Measurements from ENCODE around the gene TRIM67.

The TRIM67 gene

DNA sequence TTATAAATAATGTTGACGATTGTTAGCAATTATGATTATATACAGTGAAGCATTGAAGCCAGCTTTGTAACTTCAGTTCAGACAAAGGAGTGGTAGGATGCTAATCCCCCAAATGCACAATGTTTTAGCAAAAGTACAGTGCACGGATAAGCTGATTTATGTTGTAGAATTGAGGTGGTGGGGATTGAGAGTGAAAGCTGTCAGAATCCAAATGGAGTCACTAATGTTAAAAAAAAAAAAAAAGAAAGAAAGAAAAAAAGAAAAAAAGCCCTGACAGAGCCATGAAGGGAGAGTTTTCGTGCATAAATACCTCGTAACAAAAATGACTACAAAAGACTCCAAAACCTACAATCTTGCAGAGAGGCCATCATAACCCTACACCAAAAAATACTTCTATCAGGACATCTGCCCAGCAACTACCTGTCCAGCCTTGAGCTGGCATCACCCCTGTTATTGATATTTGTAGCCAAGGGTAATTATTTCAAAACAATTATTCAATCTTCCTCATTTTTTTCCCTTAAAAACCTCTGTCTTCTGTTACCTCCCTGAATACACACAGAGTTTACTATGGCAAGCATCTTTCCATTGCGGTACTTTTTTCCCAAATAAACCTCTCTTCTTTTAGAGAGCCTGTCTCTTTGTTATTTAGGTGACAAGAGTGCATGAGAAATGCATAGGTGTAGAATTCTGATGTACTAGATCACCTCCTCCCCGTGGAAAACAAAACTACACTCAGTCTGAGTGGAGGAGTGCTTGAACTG, 2.5 kb upstream of the TRIM67 start:
- Histone ChIP-seq H3K9me3 (ENCODE audit: control insufficient read depth in 1 of 2, low read length in 2 of 2) (no peaks in the 10 kb centered on the region), H3K27ac (ENCODE audit: low read length) (no peak overlapping the region), H3K4me3 (ENCODE audit: low read depth in 1 of 2, low read length in 2 of 2) (no peak overlapping the region), H3K36me3 (ENCODE audit: control insufficient read depth in 1 of 2, insufficient read depth in 2 of 2, low read length in 2 of 2) (no peaks in the 10 kb centered on the region), H3K27me3 (ENCODE audit: low read depth, low read length) (peaks cover 29% of the 10 kb centered on the region), H3K4me1 (ENCODE audit: control insufficient read depth in 1 of 2, insufficient read depth in 2 of 2, low read length in 2 of 2) (peaks cover 0 to 32% of the 10 kb centered on the region in 2 donors)

- H3K27ac ChIP-seq (ENCODE audit: low read length) = no peak overlapping the region
- no peaks in the 10 kb centered on the region for H3K36me3 ChIP-seq (ENCODE audit: control insufficient read depth in 1 of 2, insufficient read depth in 2 of 2, low read length in 2 of 2)
- no peak overlapping the region for H3K4me3 ChIP-seq (ENCODE audit: low read depth in 1 of 2, low read length in 2 of 2)
- peaks cover 31% of the 10 kb centered on the region for H3K27me3 ChIP-seq (ENCODE audit: low read depth, low read length)
- no peaks in the 10 kb centered on the region for H3K9me3 ChIP-seq (ENCODE audit: control insufficient read depth in 1 of 2, low read length in 2 of 2)
- H3K4me1 ChIP-seq (ENCODE audit: control insufficient read depth in 1 of 2, insufficient read depth in 2 of 2, low read length in 2 of 2) = peaks cover 0 to 32% of the 10 kb centered on the region in 2 donors
These were observed 1.7 kb upstream of the TRIM67 start for GRCh38 chr1:231159963-231160761.

GRCh38 chr1:231160895-231161666, 777 bp upstream of the TRIM67 start:
- no peaks in the 10 kb centered on the region for H3K36me3 ChIP-seq (ENCODE audit: control insufficient read depth in 1 of 2, insufficient read depth in 2 of 2, low read length in 2 of 2)
- peaks cover 0 to 32% of the 10 kb centered on the region in 2 donors for H3K4me1 ChIP-seq (ENCODE audit: control insufficient read depth in 1 of 2, insufficient read depth in 2 of 2, low read length in 2 of 2)
- peaks cover 31% of the 10 kb centered on the region for H3K27me3 ChIP-seq (ENCODE audit: low read depth, low read length)
- no peaks in the 10 kb centered on the region for H3K9me3 ChIP-seq (ENCODE audit: control insufficient read depth in 1 of 2, low read length in 2 of 2)
- no peak overlapping the region for H3K27ac ChIP-seq (ENCODE audit: low read length)
- H3K4me3 ChIP-seq (ENCODE audit: low read depth in 1 of 2, low read length in 2 of 2) = peak overlapping the region in 1 of 2 donors; percentile 62

DNA sequence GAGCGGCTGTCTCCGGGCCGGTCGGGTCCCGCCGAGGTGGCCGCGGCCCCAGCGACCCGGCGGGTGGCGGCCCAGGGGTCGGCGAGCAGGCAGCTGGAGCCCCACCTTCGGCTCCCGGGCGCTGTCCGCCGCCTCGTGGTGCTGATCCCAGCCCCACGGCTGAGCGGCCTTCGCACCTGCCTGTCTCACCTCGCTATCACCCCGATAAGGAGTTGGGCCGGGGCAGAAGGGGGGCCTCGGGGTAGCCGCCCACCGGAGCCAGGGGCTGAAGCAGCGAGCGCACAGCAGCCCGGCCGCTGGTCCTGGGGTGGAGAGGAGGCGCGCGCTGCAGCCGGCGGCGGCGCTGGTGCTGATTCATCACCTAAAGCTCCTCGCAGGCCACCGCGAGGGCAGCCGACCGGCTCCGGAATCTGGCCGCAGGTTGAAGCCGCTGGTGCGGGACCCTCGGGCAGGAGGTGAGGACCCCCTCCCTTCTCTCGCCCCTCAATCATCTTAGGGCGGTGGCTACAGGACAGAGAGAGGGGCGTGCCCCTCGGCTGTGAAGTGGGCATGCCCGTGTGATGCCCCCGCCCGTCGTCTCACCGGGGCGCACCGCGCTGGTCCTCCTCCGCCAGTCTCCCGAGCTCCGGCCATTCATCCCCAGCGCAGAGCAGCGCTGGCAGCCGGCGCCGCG, 575 bp downstream of the TRIM67 start:
- Histone ChIP-seq H3K27ac (ENCODE audit: low read length) (no peak overlapping the region), H3K9me3 (ENCODE audit: control insufficient read depth in 1 of 2, low read length in 2 of 2) (no peaks in the 10 kb centered on the region), H3K36me3 (ENCODE audit: control insufficient read depth in 1 of 2, insufficient read depth in 2 of 2, low read length in 2 of 2) (no peaks in the 10 kb centered on the region), H3K27me3 (ENCODE audit: low read depth, low read length) (peaks cover 31% of the 10 kb centered on the region), H3K4me1 (ENCODE audit: control insufficient read depth in 1 of 2, insufficient read depth in 2 of 2, low read length in 2 of 2) (peaks cover 0 to 32% of the 10 kb centered on the region in 2 donors), H3K4me3 (ENCODE audit: low read depth in 1 of 2, low read length in 2 of 2) (peak overlapping the region in 1 of 2 donors; percentile 62)

- H3K4me3 ChIP-seq (ENCODE audit: low read depth in 1 of 2, low read length in 2 of 2) = peak overlapping the region in 1 of 2 donors; percentile 62
- H3K27ac ChIP-seq (ENCODE audit: low read length) = no peak overlapping the region
- H3K36me3 ChIP-seq (ENCODE audit: control insufficient read depth in 1 of 2, insufficient read depth in 2 of 2, low read length in 2 of 2) = no peaks in the 10 kb centered on the region
- H3K4me1 ChIP-seq (ENCODE audit: control insufficient read depth in 1 of 2, insufficient read depth in 2 of 2, low read length in 2 of 2) = peaks cover 0 to 32% of the 10 kb centered on the region in 2 donors
- no peaks in the 10 kb centered on the region for H3K9me3 ChIP-seq (ENCODE audit: control insufficient read depth in 1 of 2, low read length in 2 of 2)
- H3K27me3 ChIP-seq (ENCODE audit: low read depth, low read length) = peaks cover 31% of the 10 kb centered on the region
These were observed 1.3 kb downstream of the TRIM67 start for GRCh38 chr1:231162970-231163829.

DNA sequence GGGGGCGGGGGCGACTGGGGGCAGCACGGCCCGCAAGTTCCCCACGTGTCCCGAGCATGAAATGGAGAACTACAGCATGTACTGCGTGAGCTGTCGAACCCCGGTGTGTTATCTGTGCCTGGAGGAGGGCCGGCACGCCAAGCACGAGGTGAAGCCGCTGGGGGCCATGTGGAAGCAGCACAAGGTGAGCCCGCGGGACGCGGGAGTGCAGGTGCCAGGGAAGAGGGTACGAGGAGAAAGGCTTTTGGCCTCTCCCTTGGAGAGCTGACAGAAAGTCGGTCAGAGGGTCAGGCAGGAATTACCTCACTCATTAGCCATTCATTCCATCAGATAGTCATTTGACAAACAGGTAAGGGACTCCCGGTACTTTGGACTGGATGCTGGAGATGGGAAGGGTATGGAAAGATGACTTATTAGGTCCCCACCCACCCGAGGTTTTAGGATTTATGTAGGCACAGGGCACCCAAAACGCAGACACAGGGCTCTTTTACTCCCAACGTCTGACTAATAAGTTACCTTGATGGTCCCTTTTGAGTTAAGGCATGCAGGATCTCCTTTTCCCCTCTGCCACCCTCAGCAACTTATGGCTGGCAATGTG, 2.1 kb downstream of the TRIM67 start:
- Histone ChIP-seq H3K36me3 (ENCODE audit: control insufficient read depth in 1 of 2, insufficient read depth in 2 of 2, low read length in 2 of 2) (no peaks in the 10 kb centered on the region), H3K4me3 (ENCODE audit: low read depth in 1 of 2, low read length in 2 of 2) (no peak overlapping the region), H3K27me3 (ENCODE audit: low read depth, low read length) (peaks cover 31% of the 10 kb centered on the region), H3K9me3 (ENCODE audit: control insufficient read depth in 1 of 2, low read length in 2 of 2) (no peaks in the 10 kb centered on the region), H3K4me1 (ENCODE audit: control insufficient read depth in 1 of 2, insufficient read depth in 2 of 2, low read length in 2 of 2) (peaks cover 0 to 32% of the 10 kb centered on the region in 2 donors), H3K27ac (ENCODE audit: low read length) (no peak overlapping the region)

- H3K4me1 ChIP-seq (ENCODE audit: control insufficient read depth in 1 of 2, insufficient read depth in 2 of 2, low read length in 2 of 2) = peaks cover 0 to 32% of the 10 kb centered on the region in 2 donors
- peaks cover 23% of the 10 kb centered on the region for H3K27me3 ChIP-seq (ENCODE audit: low read depth, low read length)
- no peak overlapping the region for H3K4me3 ChIP-seq (ENCODE audit: low read depth in 1 of 2, low read length in 2 of 2)
- no peaks in the 10 kb centered on the region for H3K36me3 ChIP-seq (ENCODE audit: control insufficient read depth in 1 of 2, insufficient read depth in 2 of 2, low read length in 2 of 2)
- H3K9me3 ChIP-seq (ENCODE audit: control insufficient read depth in 1 of 2, low read length in 2 of 2) = no peaks in the 10 kb centered on the region
- H3K27ac ChIP-seq (ENCODE audit: low read length) = no peak overlapping the region
These were observed 3.5 kb downstream of the TRIM67 start for GRCh38 chr1:231165371-231165770.

GRCh38 chr1:231166398-231166797, 4.5 kb downstream of the TRIM67 start:
- H3K27ac ChIP-seq (ENCODE audit: low read length) = no peak overlapping the region
- peaks cover 0 to 24% of the 10 kb centered on the region in 2 donors for H3K4me1 ChIP-seq (ENCODE audit: control insufficient read depth in 1 of 2, insufficient read depth in 2 of 2, low read length in 2 of 2)
- peaks cover 15% of the 10 kb centered on the region for H3K27me3 ChIP-seq (ENCODE audit: low read depth, low read length)
- no peaks in the 10 kb centered on the region for H3K36me3 ChIP-seq (ENCODE audit: control insufficient read depth in 1 of 2, insufficient read depth in 2 of 2, low read length in 2 of 2)
- no peaks in the 10 kb centered on the region for H3K9me3 ChIP-seq (ENCODE audit: control insufficient read depth in 1 of 2, low read length in 2 of 2)
- H3K4me3 ChIP-seq (ENCODE audit: low read depth in 1 of 2, low read length in 2 of 2) = no peak overlapping the region

DNA sequence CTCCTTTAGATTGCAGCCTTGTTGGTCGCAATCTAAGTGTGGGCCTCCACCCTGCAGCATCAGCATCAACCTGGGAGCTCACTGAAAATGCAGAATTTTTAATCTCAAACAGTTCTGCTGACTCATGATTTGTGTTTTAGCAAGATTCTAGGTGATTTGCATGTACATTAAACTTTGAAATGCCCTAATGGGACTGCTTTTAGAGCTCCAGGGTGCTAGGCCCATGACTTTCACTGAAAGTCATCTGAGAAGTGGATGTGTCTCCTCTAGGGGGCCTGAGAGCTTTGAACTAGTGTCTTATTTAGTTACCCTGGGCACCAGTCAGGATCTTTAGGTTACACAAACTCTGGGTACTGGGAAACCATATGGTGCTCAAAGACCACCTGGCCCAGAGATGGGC, 9.0 kb downstream of the TRIM67 start:
- Histone ChIP-seq H3K4me3 (ENCODE audit: low read depth in 1 of 2, low read length in 2 of 2) (no peak overlapping the region), H3K36me3 (ENCODE audit: control insufficient read depth in 1 of 2, insufficient read depth in 2 of 2, low read length in 2 of 2) (no peaks in the 10 kb centered on the region), H3K27ac (ENCODE audit: low read length) (no peak overlapping the region), H3K4me1 (ENCODE audit: control insufficient read depth in 1 of 2, insufficient read depth in 2 of 2, low read length in 2 of 2) (no peaks in the 10 kb centered on the region), H3K27me3 (ENCODE audit: low read depth, low read length) (peaks cover 6% of the 10 kb centered on the region), H3K9me3 (ENCODE audit: control insufficient read depth in 1 of 2, low read length in 2 of 2) (no peaks in the 10 kb centered on the region)

- Histone ChIP-seq H3K27ac (ENCODE audit: low read length) (no peak overlapping the region), H3K36me3 (ENCODE audit: control insufficient read depth in 1 of 2, insufficient read depth in 2 of 2, low read length in 2 of 2) (no peaks in the 10 kb centered on the region), H3K9me3 (ENCODE audit: control insufficient read depth in 1 of 2, low read length in 2 of 2) (no peaks in the 10 kb centered on the region), H3K4me3 (ENCODE audit: low read depth in 1 of 2, low read length in 2 of 2) (no peak overlapping the region), H3K4me1 (ENCODE audit: control insufficient read depth in 1 of 2, insufficient read depth in 2 of 2, low read length in 2 of 2) (no peaks in the 10 kb centered on the region), H3K27me3 (ENCODE audit: low read depth, low read length) (peaks cover 6% of the 10 kb centered on the region)
These were observed 9.9 kb downstream of the TRIM67 start for GRCh38 chr1:231171623-231172197.
